Neuronal stem cell (in vitro differentiated cells): ENCODE results near the gene ORC3.
"Not testable (repeated sequence)": the region's sequence is repeated elsewhere in the genome, so short reads cannot be mapped to it uniquely, and the experiment has no call there.

Experiments used
- DNase-seq: peaks from one replicate; pipeline ENCODE4 v3.0.0-alpha.2; 2013; ENCODE audit warnings: low spot score
- H2AFZ ChIP-seq: one replicate; pipeline ENCODE4 v1.6.1; 2013; ENCODE audit warnings: mild to moderate bottlenecking, low read length, inconsistent platforms
- H2AK5ac ChIP-seq: 2 replicates; pipeline ENCODE4 v1.6.1; 2013; ENCODE audit warnings: low read depth, mild to moderate bottlenecking, inconsistent platforms, low read length, moderate library complexity, mixed read lengths
- H2BK120ac ChIP-seq: 2 replicates; pipeline ENCODE4 v1.6.1; 2013; ENCODE audit warnings: low read depth, mild to moderate bottlenecking, inconsistent platforms, low read length, moderate library complexity, mixed read lengths
- H2BK12ac ChIP-seq: one replicate; pipeline ENCODE4 v1.6.1; 2013; ENCODE audit warnings: low read length, inconsistent platforms
- H2BK15ac ChIP-seq: 2 replicates; pipeline ENCODE4 v1.6.1; 2013; ENCODE audit warnings: mild to moderate bottlenecking, low read length, inconsistent platforms, mixed read lengths
- H2BK5ac ChIP-seq: one replicate; pipeline ENCODE4 v1.6.1; 2013; ENCODE audit warnings: inconsistent platforms, mild to moderate bottlenecking, low read length, moderate library complexity
- H3K14ac ChIP-seq: one replicate; pipeline ENCODE4 v1.6.1; 2013; ENCODE audit warnings: low read length, inconsistent platforms
- H3K18ac ChIP-seq: 2 replicates; pipeline ENCODE4 v1.6.1; 2013; ENCODE audit warnings: low read length, inconsistent platforms
- H3K23ac ChIP-seq: 2 replicates; pipeline ENCODE4 v1.6.1; 2013; ENCODE audit warnings: low read depth, mild to moderate bottlenecking, mixed read lengths, low read length, inconsistent platforms; ENCODE audit not compliant: poor library complexity
- H3K27ac ChIP-seq: replicated peaks from 3 replicates; pipeline ENCODE4 v1.5.1; 2013; ENCODE audit warnings: low read length, inconsistent platforms
- H3K27me3 ChIP-seq, 3 experiments: 2 replicates each; pipeline ENCODE4 v1.6.1; 2013; ENCODE audit warnings: low read length in 3 of 3, mild to moderate bottlenecking in 2 of 3, inconsistent platforms in 1 of 3, low read depth in 1 of 3, mixed read lengths in 1 of 3, moderate library complexity in 1 of 3; ENCODE audit not compliant: control insufficient read depth in 3 of 3, insufficient read depth in 3 of 3
- H3K36me3 ChIP-seq, 2 donors: replicated peaks in 1 of 2; 2 replicates each; pipeline ENCODE4 v1.6.1; 2013; ENCODE audit warnings: low read length in 2 of 2; ENCODE audit not compliant: control insufficient read depth in 2 of 2, insufficient read depth in 2 of 2
- H3K4ac ChIP-seq: 2 replicates; pipeline ENCODE4 v1.6.1; 2013; ENCODE audit warnings: inconsistent platforms, mild to moderate bottlenecking, low read length, moderate library complexity
- H3K4me1 ChIP-seq, 2 donors: 1 replicate in 1 of 2; 2 replicates in 1 of 2; pipeline ENCODE4 v1.6.1; 2013; ENCODE audit warnings: low read length in 2 of 2, low read depth in 1 of 2; ENCODE audit not compliant: control insufficient read depth in 2 of 2, insufficient read depth in 1 of 2
- H3K4me2 ChIP-seq: one replicate; pipeline ENCODE4 v1.6.1; 2013; ENCODE audit warnings: mild to moderate bottlenecking, low read length, inconsistent platforms; ENCODE audit not compliant: insufficient read depth, poor library complexity, severe bottlenecking
- H3K4me3 ChIP-seq, 2 donors: 2 replicates each; pipeline ENCODE4 v1.5.1; 2013; ENCODE audit warnings: low read length in 2 of 2, mild to moderate bottlenecking in 2 of 2, inconsistent platforms in 1 of 2, moderate library complexity in 1 of 2
- H3K79me1 ChIP-seq: one replicate; pipeline ENCODE4 v1.6.1; 2013; ENCODE audit warnings: low read depth, mild to moderate bottlenecking, inconsistent platforms, low read length, moderate library complexity
- H3K9ac ChIP-seq: one replicate; pipeline ENCODE4 v1.6.1; 2013; ENCODE audit warnings: mild to moderate bottlenecking, low read depth, low read length, inconsistent platforms; ENCODE audit not compliant: poor library complexity
- H3K9me3 ChIP-seq, 2 donors: replicated peaks in 1 of 2; 2 replicates each; pipeline versions ENCODE3 to v1.6.1; 2013; ENCODE audit warnings: low read length in 2 of 2, mild to moderate bottlenecking in 2 of 2, inconsistent platforms in 1 of 2, low read depth in 1 of 2, mixed read lengths in 1 of 2, moderate library complexity in 1 of 2; ENCODE audit not compliant: control insufficient read depth in 2 of 2, insufficient read depth in 1 of 2
- H4K8ac ChIP-seq: one replicate; pipeline ENCODE4 v1.6.1; 2013; ENCODE audit warnings: low read depth, mild to moderate bottlenecking, inconsistent platforms, low read length, moderate library complexity
- H4K91ac ChIP-seq: one replicate; pipeline ENCODE4 v1.6.1; 2013; ENCODE audit warnings: low read length, low read depth, mild to moderate bottlenecking, inconsistent platforms; ENCODE audit not compliant: poor library complexity
- WGBS, 2 donors: extraction: QIAGEN DNeasy Blood & Tissue Kit; methylation state at CpG; one replicate each; pipeline ENCODE4 v1.1.7; 2013; ENCODE audit warnings: missing lambda C conversion rate in 2 of 2, mixed read lengths in 1 of 2; ENCODE audit not compliant: insufficient read length in 2 of 2, insufficient replicate concordance in 1 of 2; ENCODE audit errors: extremely low coverage in 2 of 2; 5-methylcytosine and 5-hydroxymethylcytosine counted together

ORC3 gene

GRCh38 chr6:87701676-87702588 is 112.0 kb downstream of the ORC3 start, which contains the start of gene AKIRIN2:
Gene AKIRIN2, minus strand, starts transcription at chr6:87702233. Its CDS starts 549 bp downstream, at chr6:87701684.
- Histone ChIP-seq H3K9me3 (no peaks in the 10 kb centered on the region), H4K91ac (peak within 1 kb of the TSS; percentile 85), H3K36me3 (peaks cover 0 to 9% of the 10 kb centered on the region in 2 donors), H3K79me1 (no peaks in the 10 kb centered on the region), H2BK12ac (no peak within 1 kb of the TSS), H2AFZ (peak within 1 kb of the TSS; percentile 84), H3K18ac (peak within 1 kb of the TSS; percentile 99), H3K27ac (peak within 1 kb of the TSS; percentile 95), H3K4me2 (peak within 1 kb of the TSS; percentile 68), H3K27me3 (no peaks in the 10 kb centered on the region), H3K4me3 (peak within 1 kb of the TSS; percentile 82 to 95), H3K23ac (peak within 1 kb of the TSS; percentile 96), H3K9ac (peak within 1 kb of the TSS; percentile 98), H2AK5ac (peak within 1 kb of the TSS; percentile 31), H2BK15ac (peak within 1 kb of the TSS; percentile 79), H3K4me1 (peaks cover 2 to 13% of the 10 kb centered on the region in 2 donors), H2BK5ac (peak within 1 kb of the TSS; percentile 46), H3K4ac (no peak within 1 kb of the TSS), H4K8ac (no peak within 1 kb of the TSS), H3K14ac (peak within 1 kb of the TSS; percentile 100), H2BK120ac (no peak within 1 kb of the TSS)
- no CpG with 5 or more reads among the region's 88 CpGs for WGBS, 2 donors
- peak; percentile 98 for DNase-seq

DNA sequence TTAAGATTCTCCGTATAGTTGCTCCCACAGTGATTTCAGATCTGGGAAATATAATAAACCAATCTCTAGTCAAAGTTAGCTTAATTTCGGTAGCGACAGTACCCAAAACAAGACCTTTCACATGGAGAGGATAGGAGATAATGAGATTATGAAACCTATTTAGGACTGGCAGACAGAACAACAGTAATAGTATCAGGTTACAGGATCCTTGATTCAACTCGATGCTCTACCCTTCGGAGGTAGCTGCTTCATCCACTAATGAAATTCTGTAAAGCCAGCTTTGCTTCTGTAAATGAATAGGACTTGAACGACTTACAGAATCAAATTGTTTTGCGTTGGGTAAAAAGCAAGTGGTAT is 112.6 kb downstream of the ORC3 start:
- H3K18ac ChIP-seq = no peak overlapping the region
- no peak overlapping the region for H2BK12ac ChIP-seq
- H2BK120ac ChIP-seq = no peak overlapping the region
- H3K4ac ChIP-seq = no peak overlapping the region
- H3K4me2 ChIP-seq = peak overlapping the region; percentile 34
- H4K91ac ChIP-seq = no peak overlapping the region
- peak overlapping the region; percentile 45 to 55 for H3K4me3 ChIP-seq
- no peak overlapping the region for H2AK5ac ChIP-seq
- H3K4me1 ChIP-seq = peaks cover under 1 to 9% of the 10 kb centered on the region in 2 donors
- WGBS, 2 donors = no CpG with 5 or more reads among the region's 7 CpGs
- peaks cover 0 to 5% of the 10 kb centered on the region in 2 donors for H3K36me3 ChIP-seq
- H3K79me1 ChIP-seq = no peaks in the 10 kb centered on the region
- peak overlapping the region; percentile 95 for H3K27ac ChIP-seq
- no peaks in the 10 kb centered on the region for H3K27me3 ChIP-seq
- no peaks in the 10 kb centered on the region for H3K9me3 ChIP-seq
- DNase-seq = no peak
- no peak overlapping the region for H3K14ac ChIP-seq
- H3K23ac ChIP-seq = no peak overlapping the region
- no peak overlapping the region for H4K8ac ChIP-seq
- no peak overlapping the region for H2BK15ac ChIP-seq
- H2AFZ ChIP-seq = peak overlapping the region; percentile 81
- no peak overlapping the region for H3K9ac ChIP-seq
- H2BK5ac ChIP-seq = no peak overlapping the region

- DNase-seq = not testable (repeated sequence)
Observed at GRCh38 chr6:87703039-87703438, 113.1 kb downstream of the ORC3 start.

DNA sequence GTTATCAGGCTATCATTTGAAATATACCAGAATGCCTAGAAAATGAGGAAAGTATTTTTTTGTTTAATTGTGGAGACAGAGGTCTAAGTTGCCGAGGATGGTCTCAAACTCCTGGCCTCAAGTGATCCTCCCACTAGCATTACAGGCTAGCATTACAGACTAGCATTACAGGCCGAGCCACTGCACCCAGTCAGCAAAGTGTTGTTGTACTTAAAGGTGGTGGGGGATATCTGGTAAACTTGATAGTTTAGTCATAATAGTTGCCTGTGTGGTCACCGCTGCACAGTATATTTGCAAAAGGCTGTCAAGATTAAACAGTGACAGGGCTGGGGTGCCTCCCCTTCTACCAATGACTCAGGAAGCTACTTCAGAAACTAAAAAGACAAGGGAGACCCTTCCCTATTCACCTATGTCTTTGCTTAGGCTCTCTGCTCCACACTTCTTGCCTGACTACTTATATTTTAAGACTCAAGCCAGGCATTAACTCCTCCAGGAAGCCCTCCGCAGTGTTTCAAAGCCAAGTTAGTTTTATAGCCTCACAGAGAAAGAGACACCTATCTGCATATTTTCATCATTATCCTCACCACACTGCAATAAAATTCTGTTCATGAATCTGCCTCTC is 115.2 kb downstream of the ORC3 start:
- H3K23ac ChIP-seq = no peak overlapping the region
- H3K27ac ChIP-seq = no peak overlapping the region
- no peak for DNase-seq
- H2BK12ac ChIP-seq = no peak overlapping the region
- no peak overlapping the region for H3K4me2 ChIP-seq
- no peak overlapping the region for H4K8ac ChIP-seq
- no peaks in the 10 kb centered on the region for H3K9me3 ChIP-seq
- no peak overlapping the region for H4K91ac ChIP-seq
- no peak overlapping the region for H3K4ac ChIP-seq
- no peak overlapping the region for H2BK5ac ChIP-seq
- H3K14ac ChIP-seq = no peak overlapping the region
- no peaks in the 10 kb centered on the region for H3K27me3 ChIP-seq
- H2AFZ ChIP-seq = peak overlapping the region; percentile 20
- no peak overlapping the region for H3K4me3 ChIP-seq
- no peak overlapping the region for H2BK120ac ChIP-seq
- no peaks in the 10 kb centered on the region for H3K36me3 ChIP-seq
- no peak overlapping the region for H2BK15ac ChIP-seq
- H3K79me1 ChIP-seq = no peaks in the 10 kb centered on the region
- WGBS, 2 donors = no CpG with 5 or more reads among the region's 4 CpGs
- no peak overlapping the region for H3K18ac ChIP-seq
- no peaks in the 10 kb centered on the region for H3K4me1 ChIP-seq
- no peak overlapping the region for H2AK5ac ChIP-seq
- no peak overlapping the region for H3K9ac ChIP-seq

More at GRCh38 chr6:87703039-87703438, 113.1 kb downstream of the ORC3 start:
- H3K23ac ChIP-seq, H2AK5ac ChIP-seq, H3K36me3 ChIP-seq, H3K4ac ChIP-seq, H3K9me3 ChIP-seq, H2BK12ac ChIP-seq, H3K4me2 ChIP-seq, H2BK5ac ChIP-seq, H3K79me1 ChIP-seq, H4K8ac ChIP-seq, H2BK120ac ChIP-seq, H3K27me3 ChIP-seq, H3K14ac ChIP-seq, H2BK15ac ChIP-seq, H3K9ac ChIP-seq, H4K91ac ChIP-seq, H3K4me1 ChIP-seq, H3K18ac ChIP-seq: not testable (repeated sequence)
- peak overlapping the region; percentile 95 for H3K27ac ChIP-seq
- no CpG with 5 or more reads among the region's 19 CpGs for WGBS, 2 donors
- H2AFZ ChIP-seq = peak overlapping the region; percentile 81
- peak overlapping the region in 1 of 2 donors; percentile 45 for H3K4me3 ChIP-seq
